RPMI7951 (cell line): ENCODE measurements around the gene SBNO1. TPM values are rescaled to one million over a fixed set of nuclear protein-coding genes. Genes with fewer than 3 reads are reported as not detected.
"Not testable (repeated sequence)": the region's sequence is repeated elsewhere in the genome, so short reads cannot be mapped to it uniquely, and the experiment has no call there.

Experiments
- DNase-seq: peaks from one replicate; pipeline ENCODE4 v3.0.0-alpha.2; 2012; ENCODE audit warnings: low read depth
- total RNA-seq: library from RNA; depleted of rRNA; stranded (reverse); fragments of >200 nt; shearing (Covaris generic); gene quantifications from 2 replicates; pipeline ENCODE4 v1.2.3, GENCODE V29; 2014; rRNA removed

SBNO1 gene
- 15.0 and 16.9 TPM in 2 replicates for total RNA-seq

GRCh38 chr12:123364532-123365024, at the start of gene SBNO1:
Gene SBNO1 (minus strand): TSS chr12:123364847. CDS start chr12:123350441, 14,406 bp downstream.
- peak; percentile 82 for DNase-seq

GRCh38 chr12:123410041-123410412, 45.4 kb upstream of the SBNO1 start:
- no peak for DNase-seq

GRCh38 chr12:123409284-123410040, 44.8 kb upstream of the SBNO1 start:
- DNase-seq, result not testable (repeated sequence)

- DNase-seq, result not testable (repeated sequence)
Measured at GRCh38 chr12:123408619-123409018, 44.0 kb upstream of the SBNO1 start.

GRCh38 chr12:123407934-123408333, 43.3 kb upstream of the SBNO1 start:
- DNase-seq, result not testable (repeated sequence)

GRCh38 chr12:123407269-123407668, 42.6 kb upstream of the SBNO1 start:
- DNase-seq, result not testable (repeated sequence)

GRCh38 chr12:123404581-123404980, 39.9 kb upstream of the SBNO1 start:
- DNase-seq, result no peak

GRCh38 chr12:123401753-123402683, 37.4 kb upstream of the SBNO1 start:
- no peak for DNase-seq

- DNase-seq, result no peak
Measured at GRCh38 chr12:123399255-123399617, 34.6 kb upstream of the SBNO1 start.

- DNase-seq, result no peak
Measured at GRCh38 chr12:123398550-123399254, 34.1 kb upstream of the SBNO1 start.

GRCh38 chr12:123398177-123398549, 33.5 kb upstream of the SBNO1 start:
- DNase-seq, result no peak

- DNase-seq, result no peak
Measured at GRCh38 chr12:123397400-123397799, 32.8 kb upstream of the SBNO1 start.

GRCh38 chr12:123396954-123397353, 32.3 kb upstream of the SBNO1 start:
- no peak for DNase-seq

- no peak for DNase-seq
Measured at GRCh38 chr12:123396543-123396942, 31.9 kb upstream of the SBNO1 start.

GRCh38 chr12:123395236-123395635, 30.6 kb upstream of the SBNO1 start:
- DNase-seq, result no peak

GRCh38 chr12:123393747-123394146, 29.1 kb upstream of the SBNO1 start:
- no peak for DNase-seq

GRCh38 chr12:123391546-123392343, 27.1 kb upstream of the SBNO1 start:
- no peak for DNase-seq

- no peak for DNase-seq
Measured at GRCh38 chr12:123390498-123391426, 26.1 kb upstream of the SBNO1 start.

GRCh38 chr12:123389560-123390351, 25.1 kb upstream of the SBNO1 start:
- DNase-seq, result no peak
